ENCODE measurements around the gene SPATA7. TPM values are rescaled to one million over a fixed set of nuclear protein-coding genes. Genes with fewer than 3 reads are reported as not detected.

SPATA7 gene
- total and polyA plus RNA-seq, 2 of the 4 experiments (the other 2 are of a cell fraction): 6.6 to 10.0 TPM

DNA sequence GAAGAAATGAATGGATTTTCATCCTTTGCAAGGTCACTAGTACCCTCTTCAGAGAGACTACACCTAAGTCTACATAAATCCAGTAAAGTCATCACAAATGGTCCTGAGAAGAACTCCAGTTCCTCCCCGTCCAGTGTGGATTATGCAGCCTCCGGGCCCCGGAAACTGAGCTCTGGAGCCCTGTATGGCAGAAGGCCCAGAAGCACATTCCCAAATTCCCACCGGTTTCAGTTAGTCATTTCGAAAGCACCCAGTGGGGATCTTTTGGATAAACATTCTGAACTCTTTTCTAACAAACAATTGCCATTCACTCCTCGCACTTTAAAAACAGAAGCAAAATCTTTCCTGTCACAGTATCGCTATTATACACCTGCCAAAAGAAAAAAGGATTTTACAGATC is 40.8 kb downstream of the SPATA7 start:
- H3K4ac ChIP-seq (ENCODE audit: low read depth, low read length): peak overlapping the region; percentile 58
- intact Hi-C loops (cut with micrococcal nuclease) (no loop called here), dilution Hi-C loops (cut with HindIII; ENCODE audit: low sequenced_read_pairs, unreplicated experiment) (no loop called here), in situ Hi-C loops (cut with MboI; ENCODE audit: low sequenced_read_pairs) (no loop called here)
- H4K8ac ChIP-seq (ENCODE audit: low read depth in 2 of 2, low read length in 2 of 2): no peak overlapping the region
- no peaks in the 10 kb centered on the region for H4K20me1 ChIP-seq (ENCODE audit: insufficient read depth, low read length)
- no peaks in the 10 kb centered on the region for H3K9me3 ChIP-seq (ENCODE audit: control insufficient read depth, insufficient read depth, low read length)
- WGBS, 2 experiments (ENCODE audit: extremely low coverage in 2 of 2, insufficient read length in 1 of 2): 100% methylated on average over 2 of the region's 7 CpGs; no CpG with 5 or more reads in 1 of the 2 experiments
- DNase-seq: peak; percentile 74
- H3K4me2 ChIP-seq (ENCODE audit: low read depth, low read length): no peak overlapping the region
- no peak overlapping the region for H3K27ac ChIP-seq (ENCODE audit: insufficient read depth, low read length)
- peaks cover 3 to 9% of the 10 kb centered on the region in 2 experiments; a peak in 3 of 4 replicates for H3K79me1 ChIP-seq (ENCODE audit: low read depth in 1 of 2, low read length in 2 of 2)
- H4K5ac ChIP-seq (ENCODE audit: low read depth, low read length): no peak overlapping the region
- H4K91ac ChIP-seq (ENCODE audit: insufficient read depth, low read depth, low read length): peak overlapping the region; percentile 45; the same call in 1 of the 2 replicates
- H3K14ac ChIP-seq (replicated peaks; ENCODE audit: low read depth, low read length): no peak overlapping the region
- H2AFZ ChIP-seq (replicated peaks; ENCODE audit: low read length, poor library complexity): no peak overlapping the region
- no peaks in the 10 kb centered on the region for H3K27me3 ChIP-seq (ENCODE audit: control insufficient read depth, insufficient read depth, low read length)
- peaks cover 5% of the 10 kb centered on the region for H3K9me1 ChIP-seq (ENCODE audit: insufficient read depth, low read length)
- CTCF ChIA-PET: interaction anchor here (1.0 kb wide), 1 partner anchor 237 kb away, joined by 3 read pairs; no protein-coding TSS in a partner anchor
- no TSS peak for BruUV-seq (replicated peaks)
- H3K9ac ChIP-seq (ENCODE audit: low read depth, low read length): no peak overlapping the region
- H2BK120ac ChIP-seq (ENCODE audit: low read depth, low read length): peak overlapping the region; percentile 58
- H3K4me1 ChIP-seq (ENCODE audit: control insufficient read depth, insufficient read depth, low read length): peaks cover 3% of the 10 kb centered on the region
- H3K36me3 ChIP-seq (ENCODE audit: control insufficient read depth, insufficient read depth, low read length): peaks cover 4% of the 10 kb centered on the region; the same call in 1 of the 2 replicates
- H3K18ac ChIP-seq (ENCODE audit: low read depth, low read length): peak overlapping the region; percentile 66; the same call in 1 of the 2 replicates
- H2BK20ac ChIP-seq (ENCODE audit: low read depth, low read length): peak overlapping the region; percentile 75
- no peak overlapping the region for H2AK5ac ChIP-seq (ENCODE audit: low read depth, low read length)
- H2BK15ac ChIP-seq (ENCODE audit: low read depth, low read length): no peak overlapping the region
- no peak overlapping the region for H3K56ac ChIP-seq (ENCODE audit: extremely low read depth, insufficient read depth, low read length)
- TF ChIP-seq CEBPB (IDR thresholded peaks at IDR 0.05; ENCODE audit: low read depth, low read length): no peak
- no peak for TF ChIP-seq BHLHE40 (IDR thresholded peaks at IDR 0.05; ENCODE audit: low read depth, low read length)
- TF ChIP-seq, protein P1, sequence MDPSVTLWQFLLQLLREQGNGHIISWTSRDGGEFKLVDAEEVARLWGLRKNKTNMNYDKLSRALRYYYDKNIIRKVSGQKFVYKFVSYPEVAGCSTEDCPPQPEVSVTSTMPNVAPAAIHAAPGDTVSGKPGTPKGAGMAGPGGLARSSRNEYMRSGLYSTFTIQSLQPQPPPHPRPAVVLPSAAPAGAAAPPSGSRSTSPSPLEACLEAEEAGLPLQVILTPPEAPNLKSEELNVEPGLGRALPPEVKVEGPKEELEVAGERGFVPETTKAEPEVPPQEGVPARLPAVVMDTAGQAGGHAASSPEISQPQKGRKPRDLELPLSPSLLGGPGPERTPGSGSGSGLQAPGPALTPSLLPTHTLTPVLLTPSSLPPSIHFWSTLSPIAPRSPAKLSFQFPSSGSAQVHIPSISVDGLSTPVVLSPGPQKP (IDR thresholded peaks at IDR 0.05; ENCODE audit: borderline replicate concordance, low read depth, low read length): no peak
- POLR2A ChIA-PET (ENCODE audit: unreplicated experiment): no interaction called here
- peak overlapping the region; percentile 41 for H2BK5ac ChIP-seq (ENCODE audit: low read depth, low read length, poor library complexity, severe bottlenecking)
- ATAC-seq (ENCODE audit: low read depth): peak; percentile 57
- no peak overlapping the region for H2AK9ac ChIP-seq (replicated peaks; ENCODE audit: low read depth, low read length, poor library complexity)
- H3K4me3 ChIP-seq (ENCODE audit: insufficient read depth, low read depth, low read length): no peak overlapping the region
- H3K23ac ChIP-seq (ENCODE audit: low read depth, low read length): no peak overlapping the region
